Gastroesophageal sphincter (tissue), 3 donors: Measurements from ENCODE around the gene TUBAL3.
"Not testable (repeated sequence)": the region's sequence is repeated elsewhere in the genome, so short reads cannot be mapped to it uniquely, and the experiment has no call there.

Experiments used
- CTCF ChIP-seq, 4 experiments: fragments of 200-600 bp in 2 of 4; fragments of 450-650 bp in 2 of 4; sonication (generic) in 1 of 4; IDR thresholded peaks; one replicate each; pipeline ENCODE4 v1.5.1; 2017 to 2019; ENCODE audit warnings: antibody characterized with exemption in 4 of 4, mild to moderate bottlenecking in 2 of 4, moderate library complexity in 2 of 4
- POLR2A ChIP-seq, 2 donors: fragments of 450-650 bp; IDR thresholded peaks; one replicate each; pipeline ENCODE4 v1.6.1; 2017; ENCODE audit warnings: antibody characterized with exemption in 2 of 2, mild to moderate bottlenecking in 2 of 2, moderate library complexity in 1 of 2
- POLR2AphosphoS5 ChIP-seq: sonication (generic); formaldehyde crosslinking; IDR thresholded peaks from one replicate; pipeline ENCODE4 v1.6.1; 2017; ENCODE audit warnings: antibody characterized with exemption

DNA sequence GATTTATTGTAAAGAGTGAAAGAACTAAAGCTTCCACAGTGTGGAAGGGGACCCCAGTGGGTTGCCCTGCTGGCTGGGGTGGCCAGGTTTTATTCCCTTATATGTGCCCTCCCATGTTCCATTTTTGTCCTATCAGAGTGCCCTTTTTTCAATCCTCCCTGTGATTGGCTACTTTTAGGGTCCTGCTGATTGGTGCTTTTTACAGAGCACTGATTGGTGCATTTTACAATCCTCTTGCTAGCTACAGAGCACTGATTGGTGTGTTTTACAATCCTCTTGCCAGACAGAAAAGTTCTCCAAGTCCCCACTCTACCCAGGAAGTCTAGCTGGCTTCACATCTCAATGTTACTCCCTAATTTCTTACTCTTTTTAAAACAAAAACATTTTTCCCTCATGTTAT is 6.2 kb upstream of the TUBAL3 start:
- not testable (repeated sequence) for TF ChIP-seq POLR2A (IDR thresholded peaks at IDR 0.05); CTCF (IDR thresholded peaks at IDR 0.05); POLR2AphosphoS5
